B cell (primary cell): Measurements from ENCODE around the gene HOMER2. TPM values are rescaled to one million over a fixed set of nuclear protein-coding genes. Genes with fewer than 3 reads are reported as not detected.

Experiments used
- ATAC-seq: fragments of 200-7000 bp; cut with Tn5 transposase; one replicate; pipeline ENCODE4 v1.10.0; 2021; ENCODE audit warnings: low read depth, mild to moderate bottlenecking, moderate number of reproducible peaks, moderate library complexity
- CTCF ChIA-PET: fragments of 350-600 bp; sonication (Branson Sonifier 250); formaldehyde crosslinking; loops from one replicate; lab custom pipeline; 2021; ENCODE audit warnings: antibody characterized with exemption, inconsistent platforms; lab: Charles Lee
- POLR2A ChIA-PET: fragments of 350-600 bp; sonication (Branson Sonifier 250); formaldehyde crosslinking; loops from one replicate; lab custom pipeline; 2021; ENCODE audit warnings: antibody characterized with exemption; lab: Charles Lee
- DNase-seq: peaks from one replicate; pipeline ENCODE4 v3.0.0; 2013
- H2AFZ ChIP-seq: 2 replicates; pipeline ENCODE4 v1.6.1; 2012; ENCODE audit warnings: mild to moderate bottlenecking, low read depth, low read length; ENCODE audit not compliant: insufficient read depth, poor library complexity, severe bottlenecking
- H3K27ac ChIP-seq, 2 donors: 1 replicate in 1 of 2; 2 replicates in 1 of 2; pipeline ENCODE4 v1.5.1; 2012 to 2013; ENCODE audit warnings: low read length in 2 of 2, mild to moderate bottlenecking in 2 of 2, moderate library complexity in 1 of 2
- H3K27me3 ChIP-seq, 4 experiments: fragments of 200-600 bp in 1 of 4; sonication (generic) in 1 of 4; replicated peaks in 1 of 4; 1 replicate in 2 of 4; 2 replicates in 2 of 4; pipeline versions ENCODE4 v1.6.1 to v1.7.0; 2013 to 2016; ENCODE audit warnings: low read length in 3 of 4, mild to moderate bottlenecking in 2 of 4, mixed read lengths in 1 of 4, moderate library complexity in 1 of 4; ENCODE audit not compliant: insufficient read depth in 4 of 4, control insufficient read depth in 3 of 4; ENCODE audit errors: control extremely low read depth in 1 of 4
- H3K36me3 ChIP-seq, 2 experiments: replicated peaks in 1 of 2; 1 replicate in 1 of 2; 2 replicates in 1 of 2; pipeline versions ENCODE4 v1.6.1 to v1.7.1; 2013; ENCODE audit warnings: low read length in 1 of 2; ENCODE audit not compliant: insufficient read depth in 2 of 2, control insufficient read depth in 1 of 2; ENCODE audit errors: control extremely low read depth in 1 of 2, extremely low read depth in 1 of 2
- H3K4me1 ChIP-seq, 2 donors: fragments of 200-600 bp in 1 of 2; sonication (generic) in 1 of 2; 1 replicate in 1 of 2; 2 replicates in 1 of 2; pipeline versions ENCODE4 v1.5.1 to v1.6.1; 2013 to 2017; ENCODE audit warnings: low read length in 2 of 2; ENCODE audit not compliant: control insufficient read depth in 2 of 2, insufficient read depth in 2 of 2
- H3K4me2 ChIP-seq: replicated peaks from 2 replicates; pipeline ENCODE3; 2012; ENCODE audit warnings: mild to moderate bottlenecking, low read depth, low read length; ENCODE audit not compliant: poor library complexity, severe bottlenecking
- H3K4me3 ChIP-seq, 5 experiments: fragments of 200-600 bp in 1 of 5; sonication (generic) in 1 of 5; 1 replicate in 3 of 5; 2 replicates in 2 of 5; pipeline versions ENCODE4 v1.5.1 to v1.7.0; 2011 to 2016; ENCODE audit warnings: low read length in 4 of 5, mild to moderate bottlenecking in 4 of 5, low read depth in 2 of 5, control low read depth in 1 of 5, moderate library complexity in 1 of 5; ENCODE audit not compliant: insufficient read depth in 1 of 5; ENCODE audit errors: control extremely low read depth in 1 of 5, extremely low read depth in 1 of 5
- H3K79me2 ChIP-seq: fragments of 200-600 bp; sonication (generic); one replicate; pipeline ENCODE4 v1.6.0; 2016; ENCODE audit warnings: low read length; ENCODE audit not compliant: control insufficient read depth, insufficient read depth
- H3K9ac ChIP-seq: fragments of 200-600 bp; sonication (generic); 2 replicates; pipeline ENCODE4 v1.6.1; 2017; ENCODE audit warnings: mild to moderate bottlenecking, low read length, moderate library complexity
- H3K9me3 ChIP-seq, 3 donors: one replicate each; pipeline versions ENCODE4 v1.6.1 to v1.7.1; 2013; ENCODE audit warnings: low read length in 2 of 3; ENCODE audit not compliant: control insufficient read depth in 2 of 3, insufficient read depth in 1 of 3; ENCODE audit errors: control extremely low read depth in 1 of 3
- H4K20me1 ChIP-seq: 2 replicates; pipeline ENCODE4 v1.6.0; 2012; ENCODE audit warnings: mild to moderate bottlenecking, low read length; ENCODE audit not compliant: insufficient read depth, control insufficient read depth, poor library complexity, severe bottlenecking
- H3K27ac Mint-ChIP-seq: one replicate; pipeline ENCODE4 v1.8.0; 2021; ENCODE audit warnings: mixed read lengths
- H3K27me3 Mint-ChIP-seq: one replicate; pipeline ENCODE4 v1.8.0; 2021; ENCODE audit warnings: mixed read lengths
- H3K4me1 Mint-ChIP-seq: one replicate; pipeline ENCODE4 v1.8.0; 2021; ENCODE audit warnings: mixed read lengths
- H3K4me3 Mint-ChIP-seq: one replicate; pipeline ENCODE4 v1.8.0; 2021; ENCODE audit warnings: mixed read lengths
- H3K9me3 Mint-ChIP-seq: one replicate; pipeline ENCODE4 v1.8.0; 2022; ENCODE audit warnings: mixed read lengths; ENCODE audit not compliant: insufficient read depth
- CTCF ChIP-seq: fragments of 200-600 bp; IDR thresholded peaks from one replicate; pipeline ENCODE4 v1.8.0; 2022; ENCODE audit warnings: antibody characterized with exemption, mild to moderate bottlenecking
- EZH2 ChIP-seq: IDR thresholded peaks from 2 replicates; pipeline ENCODE4 v1.6.1; 2012; ENCODE audit warnings: borderline replicate concordance, low read depth, mild to moderate bottlenecking, moderate library complexity, low read length; ENCODE audit not compliant: insufficient read depth, poor library complexity, severe bottlenecking
- WGBS: methylation state at CpG from one replicate; pipeline ENCODE4 v1.1.5; 2013; ENCODE audit warnings: missing lambda C conversion rate; ENCODE audit not compliant: insufficient coverage; 5-methylcytosine and 5-hydroxymethylcytosine counted together
- intact Hi-C: fragments of 100-400 bp; cut with micrococcal nuclease; formaldehyde crosslinking; loops from one replicate; pipeline ENCODE4 v1.10.0; 2022
- polyA plus RNA-seq: library from polyadenylated mRNA; depleted of rRNA; stranded (reverse); fragments of >200 nt; gene quantifications from 2 replicates; pipeline ENCODE4 v1.2.3, GENCODE V29; 2012
- total RNA-seq, 2 donors: library from RNA; stranded (reverse); fragments of 120-200 nt in 1 of 2; gene quantifications; 1 replicate in 1 of 2; 2 replicates in 1 of 2; pipeline versions ENCODE4 v1.2.3 to v1.2.4, GENCODE V29; 2013 to 2022

The HOMER2 gene
- total and polyA plus RNA-seq, 2 donors (not counting 1 experiment from before 2014, with no cell fraction given): 5.7 to 19.5 TPM

- H3K4me1 ChIP-seq: peaks cover 9 to 22% of the 10 kb centered on the region in 2 donors
- no peak overlapping the region for H3K9ac ChIP-seq
- no peak overlapping the region for H3K27ac ChIP-seq
- H3K79me2 ChIP-seq: no peaks in the 10 kb centered on the region
- H4K20me1 ChIP-seq: no peaks in the 10 kb centered on the region
- POLR2A ChIA-PET: no interaction called here
- no peaks in the 10 kb centered on the region for H3K36me3 ChIP-seq
- TF ChIP-seq EZH2: no peak
- no peak for TF ChIP-seq CTCF
- CTCF ChIA-PET: interaction anchor here (1.2 kb wide), 1 partner anchor 395 kb away, joined by 3 read pairs; no protein-coding TSS in a partner anchor
- H3K4me2 ChIP-seq: no peak overlapping the region
- 48% methylated on average over 16 of the region's 16 CpGs for WGBS
- H3K4me3 Mint-ChIP-seq: no peak overlapping the region
- no peaks in the 10 kb centered on the region for H3K9me3 Mint-ChIP-seq
- H3K27me3 ChIP-seq: no peaks in the 10 kb centered on the region
- H3K27me3 Mint-ChIP-seq: no peaks in the 10 kb centered on the region
- no peak for ATAC-seq
- H3K27ac Mint-ChIP-seq: no peak overlapping the region
- DNase-seq: no peak
- intact Hi-C loops: no loop called here
- H3K4me3 ChIP-seq: no peak overlapping the region
- H3K4me1 Mint-ChIP-seq: peaks cover 24% of the 10 kb centered on the region
- H3K9me3 ChIP-seq: no peaks in the 10 kb centered on the region
- no peak overlapping the region for H2AFZ ChIP-seq
Measured at GRCh38 chr15:82852941-82853561, 99.5 kb downstream of the HOMER2 start.

GRCh38 chr15:82851981-82852511, 100.5 kb downstream of the HOMER2 start:
- H3K27ac Mint-ChIP-seq: no peak overlapping the region
- no peaks in the 10 kb centered on the region for H3K27me3 Mint-ChIP-seq
- no peak overlapping the region for H3K4me3 Mint-ChIP-seq
- Histone ChIP-seq H3K9me3 (no peaks in the 10 kb centered on the region), H3K4me1 (peaks cover 9 to 22% of the 10 kb centered on the region in 2 donors), H3K4me3 (no peak overlapping the region), H3K9ac (no peak overlapping the region), H3K36me3 (no peaks in the 10 kb centered on the region), H3K27me3 (no peaks in the 10 kb centered on the region), H2AFZ (no peak overlapping the region), H4K20me1 (no peaks in the 10 kb centered on the region), H3K27ac (no peak overlapping the region), H3K4me2 (no peak overlapping the region), H3K79me2 (no peaks in the 10 kb centered on the region)
- 78% methylated on average over 9 of the region's 9 CpGs for WGBS
- ATAC-seq (no peak), DNase-seq (no peak)
- ChIA-PET CTCF (interaction anchor here (1.9 to 3.6 kb wide), 2 partner anchors 133 to 148 kb away, joined by 10 to 15 read pairs; partner anchors contain the start of gene RAMAC), POLR2A (no interaction called here)
- no peaks in the 10 kb centered on the region for H3K9me3 Mint-ChIP-seq
- peaks cover 24% of the 10 kb centered on the region for H3K4me1 Mint-ChIP-seq
- intact Hi-C loops: no loop called here
- TF ChIP-seq EZH2 (no peak), CTCF (no peak)
